SHP77 (cell line): Measurements from ENCODE around the gene CHRNA10.

ENCODE experiments used
- DNase-seq, 2 experiments: peaks; one replicate each; lab custom pipeline; 2025; lab: John Stamatoyannopoulos, UW

Gene CHRNA10, protein sequence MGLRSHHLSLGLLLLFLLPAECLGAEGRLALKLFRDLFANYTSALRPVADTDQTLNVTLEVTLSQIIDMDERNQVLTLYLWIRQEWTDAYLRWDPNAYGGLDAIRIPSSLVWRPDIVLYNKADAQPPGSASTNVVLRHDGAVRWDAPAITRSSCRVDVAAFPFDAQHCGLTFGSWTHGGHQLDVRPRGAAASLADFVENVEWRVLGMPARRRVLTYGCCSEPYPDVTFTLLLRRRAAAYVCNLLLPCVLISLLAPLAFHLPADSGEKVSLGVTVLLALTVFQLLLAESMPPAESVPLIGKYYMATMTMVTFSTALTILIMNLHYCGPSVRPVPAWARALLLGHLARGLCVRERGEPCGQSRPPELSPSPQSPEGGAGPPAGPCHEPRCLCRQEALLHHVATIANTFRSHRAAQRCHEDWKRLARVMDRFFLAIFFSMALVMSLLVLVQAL

DNA sequence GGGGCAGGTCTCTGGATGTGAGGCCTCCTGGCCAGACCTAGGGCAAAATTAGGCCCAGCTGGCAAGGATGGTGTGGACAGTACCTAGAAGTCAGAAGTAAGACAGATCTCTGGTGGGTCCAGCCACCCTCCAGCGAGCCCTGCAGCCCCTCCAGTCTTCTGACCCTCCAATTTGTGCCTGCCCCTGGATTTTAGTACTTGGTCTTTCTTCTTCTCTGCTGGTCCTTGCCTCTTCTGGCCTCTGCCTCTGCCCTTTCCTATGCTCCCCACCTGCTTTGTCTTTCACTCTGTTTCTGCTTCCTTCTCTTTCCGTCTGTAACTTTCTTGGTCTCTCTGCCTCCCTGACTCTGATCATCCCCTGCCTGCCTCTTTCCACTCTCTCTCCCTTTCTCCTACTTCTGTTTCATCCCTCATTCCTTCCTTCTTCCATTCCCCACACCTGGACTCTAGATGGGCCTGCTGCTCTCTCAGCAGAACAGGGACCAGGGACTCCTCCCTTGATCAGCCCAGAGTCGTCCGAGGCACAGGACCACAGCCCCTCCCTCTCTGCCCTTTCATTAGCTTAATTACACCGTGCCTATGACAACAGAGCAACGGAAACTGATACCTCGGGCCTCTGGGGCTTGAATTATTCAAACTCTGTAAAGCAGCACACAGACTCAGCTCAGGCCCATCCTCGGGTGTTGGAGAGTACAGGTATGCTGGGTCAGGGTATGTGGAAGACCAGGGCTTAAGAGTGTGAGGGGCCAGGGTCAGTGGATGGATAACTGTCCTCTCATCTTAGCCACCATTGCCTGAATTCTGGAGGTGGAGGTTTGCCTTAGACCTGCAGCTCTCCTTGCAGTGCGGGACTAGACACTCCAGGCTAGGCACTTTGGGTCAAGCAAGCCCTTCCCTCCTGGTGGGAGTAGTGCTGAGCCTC is at the start of gene CHRNA10:
TSS of gene CHRNA10 (minus strand) at position 51 of the 921 bp plus-strand sequence. CDS start 72 bp downstream, outside the sequence.
- DNase-seq = no peak

DNA sequence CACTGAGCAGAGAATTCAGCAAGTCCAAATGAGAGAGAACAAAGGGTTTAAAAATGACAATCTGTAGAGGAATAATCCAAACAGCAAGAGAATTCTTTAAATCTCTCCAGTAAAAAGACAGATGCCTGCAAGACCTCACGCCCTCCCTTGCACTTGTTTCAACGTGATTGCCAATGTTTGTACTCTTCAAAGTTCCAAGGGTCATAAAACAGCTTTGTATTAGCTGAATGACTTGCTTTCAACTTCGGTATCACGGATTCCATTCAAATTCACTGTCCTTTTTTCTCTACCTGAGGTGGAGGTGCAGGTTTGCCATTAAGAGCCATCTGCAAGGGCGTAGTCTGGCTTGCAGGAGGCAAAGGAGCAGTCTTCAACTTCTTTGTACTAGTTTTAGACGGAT is 41.1 kb upstream of the CHRNA10 start:
- no peak for DNase-seq

DNA sequence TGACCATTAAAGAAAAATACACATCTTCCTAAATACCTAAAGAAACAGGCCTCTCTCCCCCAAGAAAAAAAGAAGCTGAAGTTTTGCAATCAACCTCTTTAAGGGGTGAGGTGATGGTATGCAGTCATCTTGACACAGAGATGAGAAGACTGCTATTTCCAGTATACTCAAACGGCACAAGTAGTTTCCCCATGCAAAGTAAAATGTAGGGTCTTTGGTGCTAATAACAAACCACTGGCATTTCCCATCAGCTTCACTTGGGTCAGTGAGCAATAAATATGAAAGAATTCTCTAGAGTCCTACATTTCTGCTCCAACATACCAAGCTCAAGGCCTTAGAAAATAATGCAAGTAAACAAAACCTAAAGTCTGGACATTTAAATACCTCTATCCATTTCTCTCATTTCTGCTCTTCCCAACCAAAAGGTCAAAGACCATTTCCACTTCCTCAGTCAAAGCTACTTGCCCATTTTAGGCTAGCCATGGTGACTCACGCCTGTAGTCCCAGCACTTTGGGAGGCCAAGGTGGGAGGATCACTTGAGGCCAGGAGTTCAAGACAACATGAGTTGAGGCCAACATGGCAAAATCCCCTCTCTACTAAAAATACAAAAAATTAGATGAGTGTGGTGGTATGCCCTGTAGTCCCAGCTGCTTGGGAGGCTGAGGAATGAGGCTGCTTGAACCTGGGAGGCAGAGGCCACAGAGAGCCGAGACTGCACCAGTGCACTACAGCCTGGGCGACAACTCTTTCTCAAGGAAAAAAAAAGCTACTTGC is 39.5 kb upstream of the CHRNA10 start:
- no peak for DNase-seq

DNA sequence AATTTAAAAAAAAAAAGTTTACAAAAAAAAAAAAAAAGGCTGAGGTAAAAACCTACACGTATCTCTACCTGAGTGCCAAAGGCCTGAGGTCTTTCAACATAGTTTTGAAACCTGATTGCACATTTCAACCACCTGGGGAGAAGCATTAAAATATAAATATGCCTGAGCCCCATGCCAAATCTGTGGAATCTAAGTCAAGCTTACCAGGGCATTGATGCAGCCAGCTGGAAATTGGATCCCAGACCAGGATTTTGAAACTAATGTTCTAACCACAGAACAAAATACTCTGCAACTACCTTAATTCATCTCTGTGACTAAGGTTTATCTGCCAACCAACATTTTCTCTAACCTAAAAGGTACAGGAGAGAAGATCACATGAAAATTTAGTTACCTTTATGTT is 38.8 kb upstream of the CHRNA10 start:
- no peak for DNase-seq

DNA sequence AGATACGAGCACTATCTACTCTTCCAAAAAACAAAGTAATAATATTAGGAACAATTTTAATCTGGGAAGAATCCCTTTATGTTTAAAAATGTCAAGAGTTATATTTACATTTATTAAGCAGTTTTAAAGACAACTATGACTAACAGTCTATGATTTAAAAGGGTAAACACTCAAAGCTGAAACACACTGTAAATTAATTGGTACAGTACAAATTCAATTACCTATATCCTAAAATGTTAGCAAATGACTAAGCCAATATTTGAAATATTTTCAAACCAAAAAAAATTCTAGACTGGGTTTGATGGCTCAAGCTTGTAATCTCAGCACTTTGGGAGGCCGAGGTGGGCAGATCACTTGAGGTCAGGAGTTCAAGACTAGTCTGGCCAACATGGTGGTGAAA is 36.0 kb upstream of the CHRNA10 start:
- no peak for DNase-seq

DNA sequence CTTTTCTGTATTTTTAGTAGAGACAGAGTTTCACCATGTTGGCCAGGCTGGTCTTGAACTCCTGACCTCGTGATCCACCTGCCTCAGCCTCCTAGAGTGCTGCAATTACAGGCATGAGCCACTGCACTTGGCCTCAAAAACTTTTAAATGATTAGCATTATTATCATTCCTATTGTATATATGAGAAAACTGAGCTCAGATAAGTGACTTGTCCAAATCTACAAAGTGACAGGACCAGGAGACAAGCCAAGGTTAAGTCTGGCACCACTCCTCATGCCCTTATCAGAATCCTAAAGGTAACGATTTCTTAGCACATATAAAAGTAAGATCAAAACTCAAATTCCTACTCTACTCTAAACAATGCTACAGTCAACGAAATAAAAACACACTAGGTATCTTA is 32.2 kb upstream of the CHRNA10 start:
- DNase-seq = no peak

DNA sequence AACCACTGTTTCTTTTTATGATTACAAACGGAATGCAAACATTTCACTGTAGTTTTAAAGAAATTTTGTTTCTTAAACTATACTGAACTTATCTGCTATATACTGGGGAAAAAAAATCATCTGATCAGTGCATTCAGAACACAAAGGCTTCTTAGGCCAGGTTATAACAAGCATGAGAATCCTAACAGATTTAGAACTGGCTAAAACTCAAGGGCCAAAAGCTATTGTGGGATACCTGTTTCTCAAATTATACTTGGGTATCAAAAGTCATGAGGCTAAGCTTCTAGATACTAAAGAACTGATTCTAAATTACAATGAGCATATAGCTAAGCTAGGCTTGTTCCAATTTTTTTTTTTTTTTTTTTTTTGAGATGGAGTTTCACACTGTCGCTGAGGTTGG is 29.7 kb upstream of the CHRNA10 start:
- DNase-seq = no peak

DNA sequence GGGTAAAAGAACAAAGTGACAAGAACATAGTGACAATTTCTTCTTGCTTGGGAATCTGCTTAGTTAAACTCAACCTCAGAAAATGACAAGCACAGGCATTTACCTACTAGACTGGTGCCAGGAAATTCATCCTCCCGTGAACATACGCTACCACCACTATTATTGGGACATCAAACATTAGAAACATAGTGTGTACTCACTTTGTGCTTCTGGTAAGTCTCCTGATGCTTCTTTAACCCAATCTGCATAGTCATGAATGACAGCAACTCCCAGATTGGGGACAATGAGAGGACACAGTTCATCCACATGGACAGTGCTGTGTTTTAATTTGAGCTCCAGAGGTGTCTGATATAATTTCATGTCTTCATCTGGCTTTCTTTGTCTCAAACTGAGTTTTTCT is 29.2 kb upstream of the CHRNA10 start:
- DNase-seq = no peak

DNA sequence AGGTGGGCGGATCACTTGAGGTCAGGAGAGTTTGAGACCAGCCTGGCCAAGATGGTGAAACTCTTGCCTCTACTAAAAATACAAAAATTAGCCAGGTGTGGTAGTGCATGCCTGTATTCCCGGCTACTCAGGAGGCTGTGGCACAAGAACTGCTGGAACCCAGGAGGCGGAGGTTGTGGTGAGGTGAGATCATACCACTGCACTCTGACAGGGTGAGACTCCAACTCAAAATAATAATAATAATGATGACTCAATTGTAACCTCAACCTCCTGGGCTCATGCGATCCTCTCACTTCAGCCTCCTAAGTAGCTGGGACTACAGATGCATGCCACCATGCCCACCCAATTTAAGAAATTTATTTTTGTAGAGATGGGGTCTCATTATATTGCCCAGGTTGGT is 15.6 kb upstream of the CHRNA10 start:
- DNase-seq = no peak

DNA sequence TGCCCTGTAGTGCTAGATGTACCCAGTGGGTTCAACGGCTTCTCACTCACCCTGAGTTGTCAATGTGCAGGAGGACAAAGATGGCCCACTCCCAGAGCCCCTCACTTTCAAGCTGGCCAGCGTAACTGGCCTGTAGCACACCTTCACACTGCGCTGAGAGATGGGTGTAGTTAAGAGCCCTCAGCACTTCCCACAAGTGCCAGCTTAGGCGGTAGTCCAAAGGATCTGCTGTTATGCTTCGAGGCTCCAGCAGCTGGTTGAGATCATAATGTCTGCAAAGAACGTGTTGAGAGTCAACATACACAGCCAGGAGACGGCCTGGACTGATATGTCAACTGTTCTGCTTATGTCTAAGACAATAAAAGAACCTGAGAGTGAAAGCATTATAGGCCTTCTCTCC is 14.7 kb upstream of the CHRNA10 start:
- no peak for DNase-seq

DNA sequence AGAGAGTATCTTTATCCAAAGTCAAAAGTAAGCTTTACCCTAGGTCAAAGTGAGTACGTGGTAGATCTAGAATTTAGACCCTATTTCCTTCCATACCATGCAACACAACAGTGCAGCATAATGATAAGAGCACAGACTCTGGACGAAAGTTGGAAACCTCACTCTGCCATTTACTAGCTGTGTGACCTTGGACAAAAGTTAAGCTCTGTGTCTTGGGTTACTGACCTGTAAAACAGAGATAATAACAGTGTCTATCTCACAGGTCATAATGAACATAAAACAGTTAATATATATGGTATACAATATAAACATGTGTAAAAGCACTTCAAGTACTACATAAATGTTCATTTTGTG is 13.6 kb upstream of the CHRNA10 start:
- DNase-seq = no peak

DNA sequence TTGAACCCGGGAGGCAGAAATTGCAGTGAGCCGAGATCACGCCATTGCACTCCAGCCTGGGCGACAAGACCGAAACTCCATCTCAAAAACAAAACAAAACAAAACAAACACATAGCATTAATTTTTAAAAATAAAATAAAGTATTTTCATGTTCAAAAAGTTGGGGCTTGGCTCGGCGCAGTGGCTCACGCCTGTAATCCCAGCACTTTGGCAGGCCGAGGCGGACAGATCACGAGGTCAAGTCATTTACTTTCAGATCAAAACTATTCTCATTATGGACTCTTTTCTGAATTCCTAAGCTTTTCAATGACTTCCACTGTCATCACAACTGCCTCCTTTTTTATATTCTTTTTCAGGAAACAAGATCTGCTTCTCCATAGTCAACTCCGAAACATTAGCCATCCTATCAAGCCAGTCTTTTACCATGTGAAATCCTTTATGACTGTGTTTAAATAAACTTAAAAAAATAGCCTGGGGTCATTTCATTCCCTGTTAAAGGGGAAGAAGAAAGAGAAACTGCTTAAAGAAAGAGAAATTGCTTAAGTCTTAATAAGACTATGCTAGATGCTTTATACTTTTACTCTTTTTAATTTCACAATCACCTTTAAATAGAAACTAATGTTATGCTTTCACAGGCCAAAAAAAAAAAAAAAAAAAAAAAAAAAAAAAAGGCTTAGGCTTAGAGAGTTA is 13.1 kb upstream of the CHRNA10 start:
- DNase-seq = no peak

DNA sequence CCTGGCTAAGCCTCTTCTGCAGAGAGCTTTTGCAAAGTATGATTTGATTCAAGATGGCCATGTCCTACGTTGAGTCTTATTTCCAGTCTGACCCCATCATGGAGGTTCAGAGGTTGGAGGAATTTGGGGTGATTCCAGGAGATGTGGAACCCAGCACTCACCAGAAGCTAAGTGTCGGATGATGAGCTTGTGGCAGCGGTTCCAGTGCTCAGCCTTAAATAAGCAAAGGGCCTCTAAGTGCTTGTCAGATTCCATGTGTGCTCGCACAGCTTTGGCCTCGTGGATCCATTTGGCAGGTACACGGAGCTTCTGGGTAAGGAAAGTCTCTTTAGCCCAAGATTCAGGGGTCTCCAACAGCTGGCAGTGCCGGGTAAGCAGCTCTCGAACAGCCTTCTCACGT is 11.9 kb upstream of the CHRNA10 start:
- no peak for DNase-seq

DNA sequence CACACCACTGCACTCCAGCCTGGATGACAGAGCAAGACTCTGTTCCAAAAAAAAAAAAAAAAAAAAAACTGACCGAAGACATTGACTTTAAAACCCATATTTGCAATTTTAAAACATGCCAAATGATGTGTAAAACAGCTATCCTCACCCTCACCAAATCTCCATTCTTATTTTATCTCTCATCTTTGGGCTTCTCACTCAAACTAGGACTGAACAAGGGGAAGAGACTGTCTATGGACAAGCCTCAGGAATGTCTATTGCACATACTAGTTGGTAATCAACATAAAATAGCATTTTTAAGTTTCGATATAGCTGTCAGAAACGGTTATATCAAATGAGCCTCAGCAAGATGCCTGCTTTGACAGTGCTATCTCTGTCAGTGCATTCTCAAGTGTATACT is 7.9 kb upstream of the CHRNA10 start:
- DNase-seq = no peak

DNA sequence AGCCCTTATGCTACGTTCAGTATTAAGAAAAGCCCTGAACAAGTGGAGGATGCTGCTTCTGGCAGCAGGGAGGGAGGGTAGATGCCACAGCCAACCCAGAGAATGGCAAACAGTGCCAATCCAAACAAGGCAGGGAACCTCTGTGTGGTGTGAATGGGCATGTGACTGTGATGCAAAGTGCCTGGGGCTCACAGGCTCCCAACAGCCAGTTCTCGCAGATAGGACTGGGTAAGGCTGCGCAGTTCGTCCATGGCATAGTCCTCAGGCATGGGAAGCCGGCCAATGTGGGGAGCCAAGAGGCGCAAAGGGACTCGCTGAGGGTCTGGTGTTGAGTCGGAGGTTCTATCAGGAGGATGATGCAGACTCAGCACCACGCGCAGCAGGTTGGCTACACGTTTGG is 4.8 kb upstream of the CHRNA10 start:
- no peak for DNase-seq

DNA sequence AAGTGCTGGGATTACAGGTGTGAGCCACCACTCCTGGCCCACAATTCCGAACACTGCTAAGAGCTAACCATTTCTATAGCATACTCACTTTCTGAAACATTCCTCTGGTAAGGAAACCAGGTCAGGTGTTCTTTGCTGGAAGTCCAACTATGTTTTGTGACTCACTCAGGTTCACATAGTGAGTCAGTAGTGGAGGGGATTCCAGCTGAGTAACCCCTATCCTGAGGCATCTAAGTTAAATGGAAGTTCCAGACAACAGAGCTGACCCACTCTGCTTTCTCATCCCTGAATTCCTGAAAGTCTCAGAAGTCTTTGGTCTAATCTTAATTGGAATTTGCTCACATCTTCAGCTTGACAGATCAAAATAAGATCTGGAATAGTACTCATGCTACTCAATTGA is 3.0 kb upstream of the CHRNA10 start:
- no peak for DNase-seq

DNA sequence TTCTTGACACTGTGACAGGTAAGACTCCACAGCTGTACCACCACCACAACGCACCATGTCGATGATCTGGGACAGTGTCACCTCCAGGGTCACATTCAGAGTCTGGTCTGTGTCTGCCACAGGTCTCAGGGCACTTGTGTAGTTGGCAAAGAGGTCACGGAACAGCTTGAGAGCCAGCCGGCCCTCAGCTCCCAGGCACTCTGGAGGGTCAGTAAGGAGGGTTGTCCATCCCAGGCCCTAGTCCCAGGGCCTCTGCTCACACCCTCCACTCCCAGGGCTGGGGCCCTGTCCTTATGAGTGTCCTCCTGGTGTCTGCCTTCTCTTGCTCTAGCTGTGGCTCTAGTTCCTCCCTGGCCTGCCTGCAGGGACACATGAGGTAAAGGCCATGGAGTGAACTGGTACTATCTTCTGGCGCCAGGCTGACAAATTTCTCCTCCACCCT is 1.4 kb downstream of the CHRNA10 start:
- no peak for DNase-seq

DNA sequence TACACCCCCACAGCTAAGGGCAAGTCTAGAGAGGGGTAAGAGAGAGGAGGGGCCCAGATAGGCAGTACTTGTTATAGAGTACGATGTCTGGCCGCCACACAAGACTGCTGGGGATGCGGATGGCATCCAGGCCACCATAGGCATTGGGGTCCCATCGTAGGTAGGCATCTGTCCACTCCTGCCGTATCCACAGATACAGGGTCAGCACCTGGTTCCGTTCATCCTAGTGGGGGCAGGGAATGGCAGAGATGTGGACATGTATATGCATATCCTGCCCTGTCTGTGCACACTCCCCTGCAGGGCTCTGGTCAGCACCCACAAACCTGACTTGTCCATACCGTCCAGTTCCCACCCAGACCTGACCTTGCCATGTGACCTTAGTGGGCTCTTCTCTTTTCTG is 2.1 kb downstream of the CHRNA10 start:
- DNase-seq = no peak

DNA sequence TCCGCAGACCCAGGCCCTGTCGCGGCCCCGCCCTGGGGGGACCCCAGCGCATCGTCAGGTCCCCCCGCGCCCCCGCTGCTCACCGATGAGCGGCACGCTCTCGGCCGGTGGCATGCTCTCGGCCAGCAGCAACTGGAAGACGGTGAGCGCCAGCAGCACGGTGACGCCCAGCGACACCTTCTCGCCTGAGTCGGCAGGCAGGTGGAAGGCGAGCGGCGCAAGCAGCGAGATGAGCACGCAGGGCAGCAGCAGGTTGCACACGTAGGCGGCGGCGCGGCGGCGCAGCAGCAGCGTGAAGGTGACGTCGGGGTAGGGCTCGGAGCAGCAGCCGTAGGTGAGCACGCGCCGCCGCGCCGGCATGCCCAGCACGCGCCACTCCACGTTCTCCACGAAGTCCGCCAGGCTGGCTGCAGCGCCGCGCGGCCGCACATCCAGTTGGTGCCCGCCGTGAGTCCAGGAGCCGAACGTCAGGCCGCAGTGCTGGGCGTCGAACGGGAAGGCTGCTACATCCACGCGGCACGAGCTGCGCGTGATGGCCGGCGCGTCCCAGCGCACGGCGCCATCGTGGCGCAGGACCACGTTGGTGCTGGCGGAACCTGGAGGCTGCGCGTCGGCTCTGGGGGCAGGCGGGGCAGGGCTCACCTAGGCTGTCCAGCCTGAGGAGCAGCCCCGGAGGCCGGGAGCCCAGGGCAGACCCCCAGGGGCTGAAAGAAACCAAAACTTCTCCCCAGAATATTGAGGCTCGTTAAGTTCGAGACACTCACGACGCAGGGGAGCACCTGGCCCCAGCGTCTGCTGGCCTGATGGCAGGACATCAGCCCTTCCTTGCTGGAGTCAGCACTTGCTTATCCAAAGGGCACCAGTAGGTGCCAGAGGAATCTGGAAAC is 3.8 kb downstream of the CHRNA10 start:
- DNase-seq = no peak

DNA sequence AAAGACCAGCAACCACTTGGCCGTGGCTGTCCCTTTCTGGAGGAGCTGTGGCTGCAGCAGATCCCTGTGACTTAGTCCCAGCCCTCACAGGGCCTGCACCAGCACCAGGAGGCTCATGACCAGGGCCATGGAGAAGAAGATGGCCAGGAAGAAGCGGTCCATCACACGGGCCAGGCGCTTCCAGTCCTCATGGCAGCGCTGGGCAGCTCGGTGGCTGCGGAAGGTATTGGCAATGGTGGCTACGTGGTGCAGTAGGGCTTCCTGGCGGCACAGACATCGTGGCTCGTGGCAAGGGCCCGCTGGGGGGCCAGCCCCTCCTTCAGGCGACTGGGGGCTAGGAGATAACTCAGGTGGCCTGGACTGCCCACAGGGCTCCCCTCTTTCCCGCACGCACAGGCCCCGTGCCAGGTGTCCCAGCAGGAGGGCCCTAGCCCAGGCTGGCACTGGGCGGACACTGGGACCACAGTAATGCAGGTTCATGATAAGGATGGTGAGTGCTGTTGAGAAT is 5.1 kb downstream of the CHRNA10 start:
- no peak for DNase-seq
